ENCODE measurements around the gene PRND.
"Not testable (repeated sequence)": the region's sequence is repeated elsewhere in the genome, so short reads cannot be mapped to it uniquely, and the experiment has no call there.

The PRND gene

GRCh38 chr20:4721719-4722118 lies at the start of gene PRND:
Gene PRND (plus strand): TSS chr20:4721909. CDS start chr20:4724552, 2,643 bp downstream.
- no peak for DNase-seq (ENCODE audit: low read depth in 2 of 2)

DNA sequence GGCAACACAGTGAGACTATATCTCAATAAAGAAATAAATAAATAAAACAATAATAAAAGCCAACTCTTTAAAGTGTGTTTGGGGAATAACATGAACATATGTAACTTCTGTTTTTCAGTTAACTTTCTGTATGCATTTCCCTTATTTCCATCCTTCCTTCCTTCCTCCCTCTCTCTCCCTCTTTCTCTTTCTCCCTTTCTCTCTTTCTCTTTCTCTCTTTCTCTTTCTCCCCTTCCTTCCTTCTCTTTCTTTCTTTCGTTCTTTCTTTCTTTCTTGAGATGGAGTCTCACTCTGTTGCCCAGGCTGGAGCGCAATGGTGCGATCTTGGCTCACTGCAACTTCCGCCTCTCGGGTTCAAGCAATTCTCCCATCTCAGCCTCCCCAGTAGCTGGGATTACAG lies 48.8 kb upstream of the PRND start:
- DNase-seq (ENCODE audit: low read depth in 2 of 2), result no peak

DNA sequence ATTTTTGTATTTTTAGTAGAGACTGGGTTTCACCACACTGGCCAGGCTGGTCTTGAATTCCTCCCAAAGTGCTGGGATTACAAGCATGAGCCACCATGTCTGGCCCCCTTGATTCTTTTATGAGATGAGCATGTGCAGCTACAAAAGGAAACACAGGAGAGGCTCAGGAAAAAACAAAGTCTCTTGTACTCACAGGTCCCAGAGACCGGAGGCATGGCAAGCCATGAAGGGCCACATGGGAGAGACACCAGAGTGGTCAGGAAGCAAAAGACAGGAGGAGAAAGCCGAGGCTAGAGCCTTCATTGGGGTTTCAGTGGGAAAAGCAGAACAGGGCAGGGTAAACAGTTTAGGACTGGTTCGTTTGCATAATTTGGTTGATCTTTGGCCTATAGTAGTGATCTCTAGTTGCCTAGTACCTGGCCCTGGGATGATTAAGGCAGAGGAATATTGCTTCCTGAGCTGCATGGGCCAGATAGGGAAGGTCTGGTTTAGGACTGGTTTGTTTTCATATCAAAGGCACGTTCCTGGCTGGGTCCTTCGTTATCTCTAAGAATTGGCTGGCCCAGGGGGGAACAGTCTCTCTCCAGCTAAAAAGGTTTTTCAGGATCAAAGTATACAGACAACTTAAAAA lies 48.2 kb upstream of the PRND start:
- DNase-seq (ENCODE audit: low read depth in 2 of 2), result no peak

DNA sequence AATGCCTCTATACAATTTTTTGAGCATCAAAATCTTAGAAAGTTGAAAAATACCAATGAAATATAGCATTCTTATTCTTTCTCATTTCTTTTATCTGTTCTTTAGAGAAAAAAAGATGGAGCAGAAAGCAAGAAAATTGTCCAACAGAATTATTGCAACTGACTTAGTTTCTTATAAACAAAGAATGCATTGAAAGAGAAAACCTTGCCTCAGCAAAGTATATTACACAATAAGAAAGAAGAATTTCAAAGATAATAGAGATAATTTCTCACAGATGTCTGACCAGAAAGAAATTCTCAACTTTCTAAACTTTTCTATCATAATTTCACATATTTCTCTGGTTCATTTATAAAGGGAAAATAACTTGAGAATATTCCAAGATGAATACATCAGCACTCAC lies 47.0 kb upstream of the PRND start:
- no peak for DNase-seq (ENCODE audit: low read depth in 2 of 2)

- DNase-seq (ENCODE audit: low read depth in 2 of 2), result no peak
Observed at GRCh38 chr20:4677846-4678245, 43.9 kb upstream of the PRND start.

GRCh38 chr20:4681401-4681800 lies 40.3 kb upstream of the PRND start:
- DNase-seq (ENCODE audit: low read depth in 2 of 2), result no peak

DNA sequence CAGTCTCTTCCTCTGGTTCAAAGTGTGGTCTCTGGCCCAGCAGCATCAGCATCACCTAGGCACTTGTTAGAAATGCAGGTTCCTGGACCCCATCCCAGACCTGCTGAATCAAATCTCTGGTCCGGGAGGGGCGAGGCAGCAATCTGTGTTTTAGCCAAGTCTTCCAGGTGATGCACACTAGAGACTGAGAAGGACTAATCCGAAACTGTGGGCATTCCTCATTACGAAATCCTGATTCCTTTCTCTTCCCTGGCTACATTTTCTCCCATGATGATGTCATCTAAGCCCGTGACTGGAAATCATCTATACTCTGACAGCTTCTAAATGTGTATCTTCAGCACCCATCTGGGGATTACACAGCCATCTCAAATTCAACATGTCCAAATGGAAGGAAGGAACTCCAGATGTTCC lies 39.7 kb upstream of the PRND start:
- no peak for DNase-seq (ENCODE audit: low read depth in 2 of 2)

GRCh38 chr20:4682682-4683081 lies 39.0 kb upstream of the PRND start:
- no peak for DNase-seq (ENCODE audit: low read depth in 2 of 2)

- DNase-seq (ENCODE audit: low read depth in 2 of 2), result no peak
Observed at GRCh38 chr20:4683261-4683660, 38.4 kb upstream of the PRND start.

DNA sequence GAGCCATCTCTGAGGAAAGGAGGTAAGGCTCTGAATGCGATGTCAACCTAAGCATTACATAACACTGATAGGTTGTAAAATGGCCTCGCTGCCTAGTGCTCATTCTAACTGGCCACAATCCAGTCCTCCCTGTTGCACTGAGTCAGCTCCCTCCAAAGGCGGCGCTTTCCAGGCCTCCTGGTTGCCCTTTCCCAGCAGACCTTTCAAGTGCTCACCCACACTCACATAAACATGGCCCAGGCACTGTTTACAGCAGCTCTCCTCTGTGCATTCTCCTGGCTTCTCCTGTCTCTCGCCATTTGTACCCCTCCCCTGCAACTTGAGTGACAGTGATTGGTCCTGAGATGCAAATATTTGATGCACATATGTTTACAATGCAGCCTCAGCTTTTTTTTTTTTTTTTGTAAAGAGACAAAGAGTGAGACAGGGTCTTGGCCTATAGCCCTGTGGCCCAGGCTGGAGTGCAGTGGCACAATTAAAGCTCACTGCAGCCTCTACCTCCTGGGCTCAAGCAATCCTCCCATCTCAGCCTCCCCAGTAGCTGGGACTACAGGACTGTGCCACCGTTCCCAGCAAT lies 36.8 kb upstream of the PRND start:
- no peak for DNase-seq (ENCODE audit: low read depth in 2 of 2)

DNA sequence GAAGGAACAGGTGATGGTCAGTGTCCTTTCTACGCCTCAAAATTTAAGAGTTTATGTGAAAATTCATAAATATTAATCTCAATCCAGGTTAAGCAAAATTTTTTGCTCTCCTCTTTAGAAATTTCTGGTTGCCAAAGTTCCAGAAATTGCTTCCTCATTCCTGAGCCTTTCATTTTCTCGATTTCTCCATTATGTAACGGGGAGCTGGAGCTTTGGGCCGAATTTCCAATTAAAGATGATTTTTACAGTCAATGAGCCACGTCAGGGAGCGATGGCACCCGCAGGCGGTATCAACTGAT lies 35.8 kb upstream of the PRND start:
- DNase-seq (ENCODE audit: low read depth in 2 of 2), result no peak

DNA sequence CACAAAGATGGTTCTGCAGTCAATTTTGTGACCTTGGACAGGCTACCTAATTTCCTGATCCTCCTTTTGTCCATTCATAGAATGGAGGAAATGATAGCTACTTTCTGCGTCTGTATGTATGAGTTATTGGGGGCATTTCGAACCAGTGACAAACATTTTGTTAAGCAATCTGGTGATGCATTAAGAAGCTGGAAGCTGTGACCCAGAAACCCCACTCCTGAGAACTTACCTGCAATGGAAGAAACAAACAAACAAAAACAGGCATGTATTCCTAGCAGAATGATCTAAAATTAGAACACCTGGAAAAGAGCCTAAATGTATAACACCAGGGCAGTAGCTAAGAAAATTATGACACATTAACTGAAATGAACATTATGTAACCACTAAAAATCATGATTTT lies 33.4 kb upstream of the PRND start:
- DNase-seq (ENCODE audit: low read depth in 2 of 2), result no peak

DNA sequence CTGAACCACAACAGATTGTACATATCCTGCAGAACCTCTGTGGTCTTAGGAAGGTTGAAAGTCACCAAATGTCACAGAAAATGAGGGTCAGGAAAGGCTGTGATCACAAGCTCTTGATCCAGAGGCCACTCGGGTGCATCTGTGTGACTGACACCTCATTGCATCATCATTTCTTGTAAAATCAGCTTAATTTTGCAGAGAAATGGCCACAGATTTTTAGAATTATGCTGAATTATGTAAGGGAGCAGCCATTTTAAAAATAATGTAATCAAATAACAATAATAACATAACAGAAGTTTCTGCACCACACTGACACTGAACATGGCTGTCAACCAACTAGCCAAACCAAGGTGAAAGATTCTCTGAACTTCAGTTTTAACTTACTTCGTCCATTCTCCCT lies 32.5 kb upstream of the PRND start:
- DNase-seq (ENCODE audit: low read depth in 2 of 2), result no peak

GRCh38 chr20:4691753-4692152 lies 30.0 kb upstream of the PRND start:
- DNase-seq (ENCODE audit: low read depth in 2 of 2), result no peak

DNA sequence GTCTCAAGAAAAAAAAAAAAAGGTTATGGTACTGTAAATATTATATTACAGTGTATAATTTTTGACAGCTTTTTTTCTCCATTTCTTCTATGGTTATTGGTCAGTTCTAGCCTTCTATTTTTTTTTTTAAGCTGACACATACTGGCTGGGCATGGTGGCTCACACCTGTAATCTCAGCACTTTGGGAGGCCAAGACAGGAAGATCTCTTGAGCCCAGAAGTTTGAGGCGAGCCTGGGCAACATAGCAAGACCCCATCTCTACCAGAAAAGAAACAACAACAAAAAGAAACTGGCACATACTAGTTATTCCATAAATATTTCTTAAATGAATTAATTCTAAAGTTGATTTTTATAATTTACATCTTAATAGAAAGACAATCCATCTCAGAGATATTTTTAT lies 27.6 kb upstream of the PRND start:
- no peak for DNase-seq (ENCODE audit: low read depth in 2 of 2)

- DNase-seq (ENCODE audit: low read depth in 2 of 2), result no peak
Observed at GRCh38 chr20:4697189-4697830, 24.4 kb upstream of the PRND start.

DNA sequence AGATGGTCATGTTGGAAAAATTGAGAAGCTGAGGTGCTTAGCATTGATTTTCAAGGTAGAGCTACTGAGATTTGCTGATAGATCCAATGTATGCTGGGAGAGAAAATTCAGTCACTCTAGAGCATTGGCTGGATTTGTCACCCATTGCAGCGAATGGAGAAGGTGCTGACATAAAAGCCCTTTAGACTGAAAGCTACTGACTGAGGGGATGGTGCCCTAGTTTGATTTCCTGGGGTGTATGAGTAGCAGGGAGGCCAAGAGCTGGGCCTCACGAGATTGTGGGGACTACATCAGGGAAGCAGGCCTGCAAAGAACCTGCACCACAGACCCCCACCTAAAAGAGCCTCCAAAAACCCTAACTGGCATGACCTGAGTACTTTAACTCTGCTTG lies 23.9 kb upstream of the PRND start:
- no peak for DNase-seq (ENCODE audit: low read depth in 2 of 2)

- DNase-seq (ENCODE audit: low read depth in 2 of 2), result no peak
Observed at GRCh38 chr20:4699216-4699615, 22.5 kb upstream of the PRND start.

DNA sequence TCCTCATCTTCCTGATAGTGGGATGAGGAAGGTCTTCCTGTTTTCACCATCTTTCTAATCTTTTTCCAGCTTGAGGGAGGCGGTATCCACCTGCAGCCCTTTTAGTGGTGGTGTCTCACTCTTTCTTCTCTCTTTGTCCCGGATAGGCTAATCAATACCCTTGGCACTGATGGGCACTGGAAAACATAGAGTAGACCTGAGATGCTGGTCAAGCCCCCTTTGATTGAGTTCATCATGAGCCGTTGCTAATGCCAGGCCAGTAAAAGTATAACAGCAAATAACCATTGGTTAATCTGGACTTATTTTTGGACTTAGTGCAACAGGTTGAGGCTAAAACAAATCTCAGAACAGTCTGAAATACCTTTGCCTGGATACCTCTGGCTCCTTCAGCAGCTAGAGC lies 21.8 kb upstream of the PRND start:
- DNase-seq (ENCODE audit: low read depth in 2 of 2), result no peak

DNA sequence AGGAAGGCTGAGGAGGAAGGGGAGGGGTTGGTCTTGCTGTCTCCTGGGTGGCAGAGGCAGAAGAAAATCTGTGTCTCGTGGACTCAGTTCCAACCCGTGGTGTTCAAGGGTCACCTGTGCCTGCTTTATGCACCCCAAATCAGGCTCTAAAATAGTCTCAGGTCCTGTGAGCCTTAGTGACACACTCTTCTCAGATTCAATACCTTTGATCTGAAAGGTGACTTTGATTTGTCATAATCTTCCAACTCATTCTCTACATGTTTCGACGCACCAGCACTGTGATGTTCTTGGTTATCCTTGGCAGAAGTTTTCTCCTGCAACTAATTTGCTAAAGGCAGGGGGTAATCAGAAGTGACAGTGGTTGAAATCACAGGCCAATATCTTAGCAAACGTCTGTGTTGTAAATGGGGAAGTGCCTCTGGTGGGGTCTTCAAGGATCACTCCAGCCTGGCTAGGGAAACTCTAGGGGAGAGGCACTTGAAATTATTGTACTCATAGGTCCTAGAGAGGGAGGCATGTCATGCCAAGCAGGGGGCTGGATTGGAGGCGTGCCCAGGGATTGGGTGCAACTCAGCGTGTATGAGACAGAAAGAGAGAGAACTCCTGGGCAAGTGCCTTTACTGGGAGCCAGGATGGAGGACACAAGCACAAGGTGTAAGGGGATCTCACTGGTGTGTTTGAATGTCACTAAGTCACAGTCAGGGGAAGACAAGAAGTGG lies 19.0 kb upstream of the PRND start:
- DNase-seq (ENCODE audit: low read depth in 2 of 2), result no peak

DNA sequence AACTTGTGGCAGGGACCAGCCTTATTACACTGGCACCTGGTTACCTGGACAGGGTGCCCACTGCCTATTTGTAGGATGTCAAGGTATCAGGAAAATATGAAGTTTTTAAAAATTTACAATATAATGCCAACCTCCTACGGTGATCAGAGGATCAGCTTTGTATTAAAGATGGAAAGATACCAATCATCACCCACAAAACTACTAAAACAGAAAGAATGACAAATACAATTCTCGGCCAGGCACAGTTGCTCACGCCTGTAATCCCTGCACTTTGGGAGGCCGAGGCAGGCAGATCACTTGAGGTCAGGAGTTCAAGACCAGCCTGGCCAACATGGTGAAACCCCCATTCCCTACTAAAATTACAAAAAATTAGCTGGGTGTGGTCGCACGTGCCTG lies 18.4 kb upstream of the PRND start:
- no peak for DNase-seq (ENCODE audit: low read depth in 2 of 2)

GRCh38 chr20:4706941-4707340 lies 14.8 kb upstream of the PRND start:
- DNase-seq (ENCODE audit: low read depth in 2 of 2), result not testable (repeated sequence)

DNA sequence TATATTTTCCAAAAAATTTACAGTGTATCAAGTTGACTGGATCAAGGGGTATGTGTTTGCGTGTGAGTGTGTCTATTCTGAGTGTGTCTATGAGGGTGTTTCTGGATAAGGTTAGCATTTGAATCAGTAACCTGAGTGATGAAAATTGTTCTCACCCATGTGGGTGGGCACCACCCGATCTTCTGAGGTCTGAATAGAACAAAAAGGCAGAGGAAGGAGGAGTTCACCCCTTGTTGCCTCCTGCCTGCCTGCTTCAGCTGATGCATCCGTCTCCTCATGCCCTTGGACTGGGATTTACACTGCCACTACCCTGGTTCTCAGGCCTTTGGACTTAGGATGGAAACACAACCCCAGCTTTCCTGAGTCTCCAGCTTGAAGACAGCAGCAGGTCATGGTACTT lies 13.7 kb upstream of the PRND start:
- no peak for DNase-seq (ENCODE audit: low read depth in 2 of 2)
